K562 (cell line): ENCODE results near the gene EML6. TPM values are rescaled to one million over a fixed set of nuclear protein-coding genes. Genes with fewer than 3 reads are reported as not detected.

Experiments used
- ARNT ChIP-seq, 2 experiments: fragments of 450-650 bp; IDR thresholded peaks; 2 replicates each; pipeline ENCODE4 v1.6.1; 2016; ENCODE audit warnings: mild to moderate bottlenecking in 1 of 2
- BRF1 ChIP-seq: IDR thresholded peaks from 3 replicates; pipeline ENCODE4 v1.6.1; 2011; ENCODE audit warnings: borderline replicate concordance, mild to moderate bottlenecking; ENCODE audit not compliant: insufficient read length; ENCODE audit errors: extremely low read depth
- DACH1 ChIP-seq: fragments of 450-650 bp; IDR thresholded peaks from 2 replicates; pipeline ENCODE4 v1.6.1; 2018; ENCODE audit not compliant: partially characterized antibody
- DMBX1 ChIP-seq: fragments of 250-450 bp; sonication (Bioruptor Pico); IDR thresholded peaks from 2 replicates; pipeline ENCODE4 v1.8.0; 2022; ENCODE audit warnings: inconsistent platforms, mild to moderate bottlenecking, moderate library complexity, borderline replicate concordance
- FOS ChIP-seq: IDR thresholded peaks from 3 replicates; pipeline ENCODE4 v1.6.1; 2011; ENCODE audit not compliant: insufficient read length; ENCODE audit errors: extremely low read depth
- KLF13 ChIP-seq: fragments of 450-650 bp; IDR thresholded peaks from 2 replicates; pipeline ENCODE4 v1.6.1; 2016; ENCODE audit warnings: missing genetic modification characterization, low read depth, mild to moderate bottlenecking, missing compliant biosample characterization, moderate library complexity, borderline replicate concordance
- MED1 ChIP-seq: sonication (generic); formaldehyde crosslinking; IDR thresholded peaks from 2 replicates; pipeline ENCODE4 v1.8.1; 2023; ENCODE audit warnings: missing genetic modification reagents, borderline replicate concordance
- MTA3 ChIP-seq: fragments of 450-650 bp; formaldehyde crosslinking; IDR thresholded peaks from 2 replicates; pipeline ENCODE4 v1.6.1; 2017; ENCODE audit warnings: mild to moderate bottlenecking, borderline replicate concordance
- NCOA1 ChIP-seq: fragments of 450-650 bp; IDR thresholded peaks from 2 replicates; pipeline ENCODE4 v1.6.1; 2016; ENCODE audit warnings: low read depth
- POLR2AphosphoS5 ChIP-seq: IDR thresholded peaks from 2 replicates; pipeline ENCODE4 v1.6.1; 2011; ENCODE audit warnings: mild to moderate bottlenecking, low read depth, low read length, moderate library complexity; ENCODE audit not compliant: control insufficient read depth, insufficient read depth
- SLC30A9 ChIP-seq: fragments of 250-450 bp; sonication (Bioruptor Pico); IDR thresholded peaks from 2 replicates; pipeline ENCODE4 v1.8.0; 2022; ENCODE audit warnings: mild to moderate bottlenecking, moderate library complexity
- SMAD4 ChIP-seq: fragments of 250-450 bp; sonication (Bioruptor Pico); conservative IDR thresholded peaks from 2 replicates; pipeline ENCODE4 v1.8.0; 2021; ENCODE audit warnings: inconsistent platforms, mild to moderate bottlenecking, moderate library complexity
- ZNF232 ChIP-seq: sonication (generic); formaldehyde crosslinking; IDR thresholded peaks from 2 replicates; pipeline ENCODE4 v1.8.0; 2022; ENCODE audit warnings: mild to moderate bottlenecking, missing genetic modification reagents
- ZNF3 ChIP-seq: fragments of 250-450 bp; sonication (Bioruptor Pico); IDR thresholded peaks from 2 replicates; pipeline ENCODE4 v1.5.0; 2021; ENCODE audit warnings: mild to moderate bottlenecking, moderate library complexity
- ZNF551 ChIP-seq: fragments of 250-450 bp; sonication (Bioruptor Pico); IDR thresholded peaks from 2 replicates; pipeline ENCODE4 v1.5.0; 2021; ENCODE audit warnings: mild to moderate bottlenecking, moderate library complexity
- ZNF764 ChIP-seq: fragments of 250-450 bp; sonication (Bioruptor Pico); IDR thresholded peaks from 2 replicates; pipeline ENCODE4 v1.4.0; 2020; ENCODE audit warnings: low read depth, mild to moderate bottlenecking, moderate library complexity
- ZNF785 ChIP-seq: fragments of 250-450 bp; sonication (Bioruptor Pico); IDR thresholded peaks from 2 replicates; pipeline ENCODE4 v1.4.0; 2020; ENCODE audit warnings: mild to moderate bottlenecking
- polyA plus RNA-seq, 8 experiments: library from polyadenylated mRNA; depleted of rRNA in 4 of 8; stranded (reverse) in 5 of 8; unstranded in 3 of 8; fragments of >200 nt; fragmentation: Nextera tagmentation in 2 of 8; fragmentation: Illumina TruSeq in 1 of 8; extraction: Ambion mirVana in 2 of 8; extraction: Trizol in 1 of 8; gene quantifications; 2 replicates each; pipeline versions ENCODE4 v1.2.1 to v1.2.3, GENCODE V29; 2011 to 2014; ENCODE audit warnings: inconsistent platforms in 1 of 8, missing spikeins in 1 of 8
- total RNA-seq, 7 experiments: library from RNA; depleted of rRNA in 6 of 7; stranded (reverse); fragments of >200 nt in 6 of 7; fragmentation: Illumina TruSeq in 2 of 7; extraction: Trizol in 2 of 7; gene quantifications; 2 replicates each; pipeline versions ENCODE4 v1.2.1 to v1.2.3, GENCODE V29; 2011 to 2021; ENCODE audit warnings: low replicate concordance in 1 of 7
- TF ChIP-seq, protein P1 (sequence below), 2 experiments: IDR thresholded peaks; 2 replicates each; pipeline ENCODE4 v1.6.1; 2012; ENCODE audit warnings: improper control_type of control experiment in 2 of 2, low read depth in 2 of 2, low read length in 2 of 2, borderline replicate concordance in 1 of 2
- TF ChIP-seq, protein P2 (sequence below), 2 experiments: fragments of 250-450 bp in 1 of 2; fragments of 450-650 bp in 1 of 2; sonication (Bioruptor Pico) in 1 of 2; IDR thresholded peaks; 2 replicates each; pipeline versions ENCODE4 v1.6.1 to v1.8.0; 2016 to 2021; ENCODE audit warnings: mild to moderate bottlenecking in 2 of 2, moderate library complexity in 2 of 2, missing compliant biosample characterization in 1 of 2, missing genetic modification characterization in 1 of 2
- TF ChIP-seq, protein P3 (sequence below): fragments of 250-450 bp; sonication (Bioruptor Pico); IDR thresholded peaks from 2 replicates; pipeline ENCODE4 v1.8.0; 2021; ENCODE audit warnings: borderline replicate concordance, mild to moderate bottlenecking, moderate library complexity; ENCODE audit not compliant: poor library complexity, severe bottlenecking
- TF ChIP-seq, protein P4 (sequence below): sonication (generic); formaldehyde crosslinking; IDR thresholded peaks from 2 replicates; pipeline ENCODE4 v1.8.0; 2022; ENCODE audit warnings: mild to moderate bottlenecking, missing genetic modification reagents

EML6 gene
- total and polyA plus RNA-seq, 9 of the 15 experiments (the other 6 are each of a cell fraction or from before 2014, with no cell fraction given), result 0.07 to 0.56 (median 0.25) TPM

DNA sequence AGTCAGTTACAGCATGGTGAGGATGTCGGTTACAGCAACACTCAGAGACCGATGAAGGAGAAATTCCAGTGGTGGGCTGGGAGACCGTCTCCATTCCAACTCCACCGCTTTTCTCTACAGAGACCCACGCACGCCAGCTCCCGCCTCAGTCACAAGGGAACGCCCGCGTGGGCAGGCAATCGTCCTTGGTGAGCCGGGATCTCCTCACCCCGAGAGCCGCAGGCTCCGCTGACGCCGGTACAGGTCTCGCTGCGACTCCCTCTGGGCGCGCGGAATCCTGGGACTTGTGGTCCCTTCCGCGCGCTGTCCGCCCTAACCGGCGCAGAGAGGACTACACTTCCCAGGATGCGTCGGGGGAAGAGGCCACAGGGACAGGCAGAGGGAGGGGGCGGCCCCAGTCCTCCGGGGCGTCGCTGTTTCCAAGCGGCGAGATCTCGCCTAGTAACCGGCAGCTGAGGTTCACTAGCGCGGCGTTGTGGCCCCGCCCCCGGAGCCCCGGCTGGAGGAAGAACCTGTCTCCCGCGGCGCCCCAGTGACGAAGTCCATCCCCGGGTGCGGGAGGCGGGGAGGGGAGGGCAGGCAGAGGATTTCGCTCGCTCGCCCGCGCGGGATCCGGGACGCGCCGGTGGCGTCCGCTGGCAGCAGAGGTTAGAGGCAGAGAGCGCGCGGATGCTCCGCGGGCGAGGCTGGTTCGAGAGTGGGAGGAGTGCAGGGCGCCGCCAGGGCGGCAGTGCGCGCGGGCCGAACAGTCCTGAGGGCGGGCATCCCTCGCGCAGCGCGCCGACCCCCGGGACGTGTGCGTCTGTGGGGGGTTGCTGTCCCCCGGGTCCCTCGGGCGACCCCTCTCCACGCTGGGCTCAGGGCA lies at the start of gene EML6 (continued):
- TF ChIP-seq, protein P1, sequence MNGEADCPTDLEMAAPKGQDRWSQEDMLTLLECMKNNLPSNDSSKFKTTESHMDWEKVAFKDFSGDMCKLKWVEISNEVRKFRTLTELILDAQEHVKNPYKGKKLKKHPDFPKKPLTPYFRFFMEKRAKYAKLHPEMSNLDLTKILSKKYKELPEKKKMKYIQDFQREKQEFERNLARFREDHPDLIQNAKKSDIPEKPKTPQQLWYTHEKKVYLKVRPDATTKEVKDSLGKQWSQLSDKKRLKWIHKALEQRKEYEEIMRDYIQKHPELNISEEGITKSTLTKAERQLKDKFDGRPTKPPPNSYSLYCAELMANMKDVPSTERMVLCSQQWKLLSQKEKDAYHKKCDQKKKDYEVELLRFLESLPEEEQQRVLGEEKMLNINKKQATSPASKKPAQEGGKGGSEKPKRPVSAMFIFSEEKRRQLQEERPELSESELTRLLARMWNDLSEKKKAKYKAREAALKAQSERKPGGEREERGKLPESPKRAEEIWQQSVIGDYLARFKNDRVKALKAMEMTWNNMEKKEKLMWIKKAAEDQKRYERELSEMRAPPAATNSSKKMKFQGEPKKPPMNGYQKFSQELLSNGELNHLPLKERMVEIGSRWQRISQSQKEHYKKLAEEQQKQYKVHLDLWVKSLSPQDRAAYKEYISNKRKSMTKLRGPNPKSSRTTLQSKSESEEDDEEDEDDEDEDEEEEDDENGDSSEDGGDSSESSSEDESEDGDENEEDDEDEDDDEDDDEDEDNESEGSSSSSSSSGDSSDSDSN (IDR thresholded peaks at IDR 0.05; ENCODE audit: borderline replicate concordance in 1 of 2, low read depth in 2 of 2, low read length in 2 of 2), result peak in 1 of 2 experiments; percentile 58; a peak in 1 of 4 replicates
- TF ChIP-seq ZNF3 (CRISPR knock-in tag), result no peak
- no peak for TF ChIP-seq SLC30A9 (CRISPR knock-in tag)
- TF ChIP-seq ZNF764 (CRISPR knock-in tag), result no peak
- no peak for TF ChIP-seq BRF1
- TF ChIP-seq KLF13 (tag), result no peak
- TF ChIP-seq ARNT (IDR thresholded peaks at IDR 0.05), result no peak
- no peak for TF ChIP-seq DMBX1 (CRISPR knock-in tag)
- TF ChIP-seq, protein P2, sequence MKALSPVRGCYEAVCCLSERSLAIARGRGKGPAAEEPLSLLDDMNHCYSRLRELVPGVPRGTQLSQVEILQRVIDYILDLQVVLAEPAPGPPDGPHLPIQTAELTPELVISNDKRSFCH (CRISPR knock-in tag; IDR thresholded peaks at IDR 0.05), result no peak
- TF ChIP-seq, protein P2 (tag; IDR thresholded peaks at IDR 0.05), result peak; percentile 38; the same call in 1 of the 2 replicates
- TF ChIP-seq FOS, result no peak
- TF ChIP-seq SMAD4 (CRISPR knock-in tag), result 0 out of 2 replicates have a peak, but pooled peaks have one; percentile 55
- TF ChIP-seq, protein P3, sequence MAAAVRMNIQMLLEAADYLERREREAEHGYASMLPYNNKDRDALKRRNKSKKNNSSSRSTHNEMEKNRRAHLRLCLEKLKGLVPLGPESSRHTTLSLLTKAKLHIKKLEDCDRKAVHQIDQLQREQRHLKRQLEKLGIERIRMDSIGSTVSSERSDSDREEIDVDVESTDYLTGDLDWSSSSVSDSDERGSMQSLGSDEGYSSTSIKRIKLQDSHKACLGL, result no peak
- no peak for TF ChIP-seq NCOA1
- no peak for TF ChIP-seq ZNF232 (CRISPR knock-in tag)
- TF ChIP-seq ZNF551 (CRISPR knock-in tag), result no peak
- peak; percentile 39; the same call in 1 of the 2 replicates for TF ChIP-seq MTA3
- TF ChIP-seq DACH1, result no peak
- TF ChIP-seq POLR2AphosphoS5, result peak; percentile 59
- TF ChIP-seq, protein P4, sequence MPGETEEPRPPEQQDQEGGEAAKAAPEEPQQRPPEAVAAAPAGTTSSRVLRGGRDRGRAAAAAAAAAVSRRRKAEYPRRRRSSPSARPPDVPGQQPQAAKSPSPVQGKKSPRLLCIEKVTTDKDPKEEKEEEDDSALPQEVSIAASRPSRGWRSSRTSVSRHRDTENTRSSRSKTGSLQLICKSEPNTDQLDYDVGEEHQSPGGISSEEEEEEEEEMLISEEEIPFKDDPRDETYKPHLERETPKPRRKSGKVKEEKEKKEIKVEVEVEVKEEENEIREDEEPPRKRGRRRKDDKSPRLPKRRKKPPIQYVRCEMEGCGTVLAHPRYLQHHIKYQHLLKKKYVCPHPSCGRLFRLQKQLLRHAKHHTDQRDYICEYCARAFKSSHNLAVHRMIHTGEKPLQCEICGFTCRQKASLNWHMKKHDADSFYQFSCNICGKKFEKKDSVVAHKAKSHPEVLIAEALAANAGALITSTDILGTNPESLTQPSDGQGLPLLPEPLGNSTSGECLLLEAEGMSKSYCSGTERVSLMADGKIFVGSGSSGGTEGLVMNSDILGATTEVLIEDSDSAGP (CRISPR knock-in tag), result no peak
- TF ChIP-seq MED1 (CRISPR knock-in tag), result no peak
- TF ChIP-seq ZNF785 (CRISPR knock-in tag), result no peak
